GM18873 (cell line): Measurements from ENCODE around the gene TNFRSF14.

Experiments
- ATAC-seq: cut with Tn5 transposase; IDR thresholded peaks from one replicate; pipeline ENCODE4 v1.9.1; 2021; ENCODE audit warnings: mild to moderate bottlenecking, moderate library complexity, moderate number of reproducible peaks; ENCODE audit not compliant: unreplicated experiment, low FRiP score

Gene TNFRSF14

DNA sequence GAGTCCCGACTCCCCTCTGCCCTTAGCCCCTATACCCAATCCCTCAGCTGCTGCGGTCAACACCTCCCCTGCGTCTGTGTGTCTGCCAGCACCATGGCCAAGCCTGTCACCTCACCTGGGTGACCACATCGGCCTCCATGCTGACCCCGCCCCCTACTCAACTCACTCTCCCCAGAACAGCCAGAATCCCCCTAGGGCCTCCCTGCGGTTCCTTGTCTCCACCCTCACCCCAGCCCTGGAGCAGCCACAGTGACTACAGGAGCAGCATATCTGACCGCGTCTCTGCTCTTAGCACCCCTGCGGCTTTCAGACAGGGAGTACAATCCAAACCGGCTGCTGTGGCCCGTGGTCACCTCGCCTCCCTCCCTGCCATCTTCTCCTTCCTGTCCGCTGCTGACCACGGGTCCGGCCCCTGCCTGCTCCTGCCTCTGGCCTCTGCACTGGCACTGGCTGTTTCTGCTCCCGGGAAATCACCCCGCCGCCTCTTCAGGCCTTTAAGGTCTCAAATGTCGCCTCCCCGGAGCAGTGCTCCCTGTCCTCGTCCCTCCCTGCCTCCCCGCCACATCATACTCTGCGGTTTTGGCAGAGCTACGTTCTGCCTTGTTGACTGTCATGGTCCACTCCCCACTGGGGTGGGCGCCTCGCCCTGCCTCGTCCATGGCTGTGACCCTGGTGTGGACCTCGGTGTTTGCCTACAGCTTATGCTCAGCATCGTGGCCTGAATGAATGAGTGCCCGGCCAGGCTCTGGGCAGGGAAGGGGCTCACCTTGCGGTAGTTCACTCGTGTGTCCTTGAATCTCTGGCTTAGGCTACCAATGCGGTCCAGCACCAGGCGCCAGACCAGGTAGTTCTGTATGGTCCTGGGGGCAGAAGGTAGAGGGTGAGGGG lies 41.5 kb downstream of the TNFRSF14 start:
- no peak for ATAC-seq

DNA sequence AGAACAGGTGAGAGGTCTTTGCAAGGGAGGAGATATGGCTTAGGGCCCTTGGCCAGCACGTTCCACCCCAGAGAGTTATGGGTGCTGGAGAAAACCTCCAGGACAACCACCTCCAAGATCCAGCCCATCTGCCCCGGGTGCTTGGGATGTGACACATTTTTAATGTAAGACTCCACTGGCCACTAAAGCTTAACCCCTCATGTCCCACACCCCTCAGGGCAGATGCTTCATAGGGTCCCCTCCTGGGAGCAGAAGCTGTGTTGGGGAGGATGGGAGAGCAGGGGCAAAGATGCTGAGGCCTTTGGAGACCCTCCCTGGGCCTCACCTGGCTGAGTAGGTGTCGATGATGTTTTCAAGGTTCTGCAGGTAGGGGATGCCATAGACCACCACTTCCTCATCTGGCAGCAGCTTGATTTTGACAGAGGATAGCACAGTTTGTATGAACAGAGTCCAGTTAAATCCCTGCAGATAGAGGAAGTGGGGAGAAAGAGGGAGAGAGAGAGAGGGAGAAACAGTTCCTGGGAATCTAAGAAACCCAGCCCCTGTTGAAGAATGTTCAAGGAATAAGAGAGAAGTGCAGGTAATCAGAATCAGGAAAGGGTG lies 42.3 kb downstream of the TNFRSF14 start:
- no peak for ATAC-seq

DNA sequence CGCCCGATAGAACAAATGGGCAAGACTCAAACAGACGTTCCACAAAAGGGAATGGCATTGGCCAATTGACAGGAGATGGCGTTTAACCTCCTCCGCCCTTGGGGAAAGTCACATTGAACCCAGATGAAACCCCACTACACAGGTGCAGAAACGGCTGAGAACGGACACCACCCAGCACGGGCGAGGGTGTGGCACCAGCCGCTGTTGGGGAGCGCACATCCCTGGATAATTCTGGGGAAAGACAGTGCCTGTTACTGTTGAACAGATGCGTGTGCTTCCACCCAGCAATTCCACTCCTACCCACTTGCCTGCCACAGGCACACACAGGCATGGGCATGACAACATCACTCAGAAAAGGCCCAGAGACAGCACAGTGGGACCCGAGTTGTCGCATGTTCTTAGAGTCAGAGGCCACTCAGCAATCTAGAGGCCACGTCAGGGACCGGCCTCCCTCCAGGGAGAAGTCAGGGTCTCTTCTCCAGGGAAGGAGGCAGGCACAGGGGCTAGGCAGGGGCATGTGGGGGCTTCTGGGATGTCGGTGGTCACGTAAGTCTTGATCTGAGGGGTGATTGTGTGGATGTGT lies 45.6 kb downstream of the TNFRSF14 start:
- ATAC-seq: no peak

DNA sequence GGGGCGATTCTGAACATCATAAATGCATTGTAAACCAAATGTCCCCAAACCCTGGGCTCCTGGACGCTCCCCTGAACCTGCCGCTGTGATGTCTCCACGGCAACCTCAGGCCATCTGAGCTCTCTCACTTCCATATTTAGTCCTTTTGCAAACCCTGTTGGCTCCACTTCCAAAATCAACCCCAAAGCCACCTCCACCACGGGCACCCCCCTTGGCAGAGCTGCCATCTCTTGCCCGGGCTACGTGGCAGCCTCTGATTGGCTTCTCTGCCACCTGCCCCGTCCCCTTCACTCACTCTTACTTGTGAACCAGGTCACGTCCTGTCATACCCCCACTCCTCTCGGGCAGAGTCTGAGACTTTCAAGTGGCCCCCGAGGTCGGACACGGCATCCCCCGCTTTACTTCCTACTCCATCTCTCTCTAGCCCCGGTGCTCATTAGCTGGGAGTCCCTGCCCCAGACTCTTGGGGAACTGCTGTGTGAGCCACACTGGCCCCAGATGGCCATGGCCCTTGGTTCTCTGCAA lies 46.2 kb downstream of the TNFRSF14 start:
- ATAC-seq: no peak

DNA sequence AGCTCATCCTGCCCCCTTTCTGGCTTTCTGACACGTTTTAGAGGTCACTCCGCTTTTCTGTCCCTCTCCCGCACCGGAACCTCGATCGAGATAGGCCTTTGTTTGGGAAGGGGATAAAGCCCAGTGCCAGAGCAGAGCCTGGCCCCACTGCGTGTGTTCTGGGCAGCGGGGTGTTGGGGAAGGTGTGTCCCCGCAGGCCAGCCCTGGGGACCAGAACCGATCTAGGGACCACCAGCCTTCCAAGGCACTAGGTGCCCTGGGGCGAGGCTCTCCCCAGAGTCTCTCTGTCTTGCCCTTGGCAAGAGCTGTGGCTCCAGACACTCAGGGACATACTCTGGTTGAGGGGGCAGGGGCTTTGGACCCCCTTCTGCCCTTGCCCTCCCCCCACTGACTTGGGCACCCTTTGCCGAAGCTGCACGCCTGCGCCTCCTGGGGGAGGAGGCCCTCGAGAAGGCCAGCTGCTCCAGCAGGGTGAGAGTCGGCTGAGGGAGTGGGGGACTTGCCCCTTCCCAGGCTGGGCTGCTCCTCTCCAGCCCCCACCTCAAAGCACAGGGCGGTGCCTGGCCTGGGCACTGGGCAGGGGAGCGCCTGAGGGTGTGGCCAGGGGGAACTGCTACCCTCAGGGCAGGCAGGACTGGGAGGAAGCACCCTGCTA lies 46.8 kb downstream of the TNFRSF14 start:
- no peak for ATAC-seq

DNA sequence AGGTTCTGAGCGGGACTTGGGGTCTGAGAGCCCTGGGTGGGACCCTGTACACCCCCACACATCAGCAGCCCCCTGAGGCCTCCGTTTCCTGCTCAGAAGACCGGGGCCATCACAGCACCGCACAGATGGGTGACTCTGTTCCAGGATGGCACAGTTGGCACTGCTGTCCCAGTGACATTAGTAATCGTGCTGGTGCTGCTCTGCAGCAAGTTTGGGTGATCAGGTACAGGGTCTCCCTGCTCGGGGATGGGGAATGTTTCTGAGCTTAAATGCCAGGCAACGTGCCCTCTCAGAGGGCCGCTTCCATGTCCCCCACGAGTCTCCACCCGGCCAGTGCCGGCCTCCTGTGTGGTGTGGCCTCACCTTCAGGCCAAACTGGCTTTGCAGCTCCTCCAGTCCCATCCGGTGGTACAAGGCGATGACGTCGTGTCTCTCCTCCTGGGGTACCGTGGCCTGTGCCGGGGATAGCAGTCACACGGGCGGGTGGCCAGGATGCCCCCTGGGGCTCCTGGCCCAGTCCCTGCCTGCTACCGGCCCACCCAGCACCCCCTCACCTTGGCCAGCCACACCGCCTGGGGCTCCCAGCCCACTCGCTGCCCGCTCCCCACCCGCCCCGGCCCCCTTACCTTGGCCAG lies 47.5 kb downstream of the TNFRSF14 start:
- ATAC-seq: no peak

DNA sequence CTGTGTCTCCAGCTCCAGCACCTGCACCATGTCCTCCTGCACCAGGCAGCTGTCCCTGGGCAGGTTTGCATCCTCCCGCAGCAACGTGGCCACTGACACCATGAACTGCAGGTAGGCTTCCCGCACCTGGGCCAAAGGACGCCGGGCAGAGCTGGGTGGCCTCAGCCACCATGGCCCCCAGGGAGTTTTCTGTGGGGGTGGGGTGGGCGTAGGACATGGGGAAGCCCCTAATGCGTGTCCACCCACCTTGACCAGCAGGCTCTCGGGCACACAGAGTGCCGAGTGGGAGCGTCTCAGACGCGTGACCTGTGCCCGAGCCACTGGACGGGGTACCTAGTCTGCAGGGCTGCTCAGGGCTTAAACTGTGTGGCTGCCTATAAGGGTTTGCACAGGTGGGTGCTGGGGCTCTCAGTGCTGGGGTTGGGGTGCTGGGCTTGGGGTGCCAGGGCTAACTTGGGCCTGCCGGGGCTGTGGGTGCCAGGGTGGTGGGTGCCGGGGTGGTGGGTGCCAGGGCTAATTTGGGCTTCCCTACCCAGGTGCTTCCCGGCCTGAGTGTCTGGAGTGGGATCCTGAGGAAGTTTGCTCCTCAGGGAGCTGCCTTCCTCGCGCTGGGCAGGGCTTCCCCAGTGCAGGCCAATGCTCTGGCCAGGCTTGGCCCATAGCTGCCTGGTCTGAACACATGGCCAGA lies 48.1 kb downstream of the TNFRSF14 start:
- ATAC-seq: no peak

DNA sequence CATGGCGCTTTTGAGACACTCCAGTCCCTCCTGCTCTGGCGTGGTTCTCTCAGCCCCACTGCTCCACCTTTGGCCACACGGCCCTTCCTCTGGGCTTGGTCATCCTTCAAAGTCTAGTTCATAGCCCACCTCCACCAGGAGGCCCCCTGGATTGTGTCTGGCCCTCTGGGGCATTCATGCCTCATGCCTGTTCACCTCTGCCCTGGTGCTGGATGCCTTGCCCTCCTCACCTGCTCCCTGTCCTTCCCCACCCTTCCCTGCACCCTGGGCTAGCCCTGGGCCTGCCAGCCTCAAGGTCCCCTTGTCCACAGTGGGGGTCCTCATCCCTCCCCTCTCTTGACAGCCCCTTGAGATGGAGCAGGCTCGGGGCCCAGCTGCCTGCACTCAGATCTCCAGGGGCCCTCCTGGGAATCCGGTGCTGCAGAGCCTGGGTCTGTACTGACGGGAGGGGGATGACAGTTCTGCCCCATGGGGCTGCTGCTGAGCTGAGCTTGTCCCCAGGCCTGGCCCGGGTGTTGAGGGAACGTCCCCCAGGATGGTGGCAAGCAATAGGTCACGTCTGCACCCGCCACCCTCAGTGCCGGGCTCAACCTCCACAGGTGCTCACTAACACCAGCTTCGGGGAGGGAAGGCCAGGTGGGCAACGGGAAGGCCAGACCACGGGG lies 48.8 kb downstream of the TNFRSF14 start:
- ATAC-seq: no peak

DNA sequence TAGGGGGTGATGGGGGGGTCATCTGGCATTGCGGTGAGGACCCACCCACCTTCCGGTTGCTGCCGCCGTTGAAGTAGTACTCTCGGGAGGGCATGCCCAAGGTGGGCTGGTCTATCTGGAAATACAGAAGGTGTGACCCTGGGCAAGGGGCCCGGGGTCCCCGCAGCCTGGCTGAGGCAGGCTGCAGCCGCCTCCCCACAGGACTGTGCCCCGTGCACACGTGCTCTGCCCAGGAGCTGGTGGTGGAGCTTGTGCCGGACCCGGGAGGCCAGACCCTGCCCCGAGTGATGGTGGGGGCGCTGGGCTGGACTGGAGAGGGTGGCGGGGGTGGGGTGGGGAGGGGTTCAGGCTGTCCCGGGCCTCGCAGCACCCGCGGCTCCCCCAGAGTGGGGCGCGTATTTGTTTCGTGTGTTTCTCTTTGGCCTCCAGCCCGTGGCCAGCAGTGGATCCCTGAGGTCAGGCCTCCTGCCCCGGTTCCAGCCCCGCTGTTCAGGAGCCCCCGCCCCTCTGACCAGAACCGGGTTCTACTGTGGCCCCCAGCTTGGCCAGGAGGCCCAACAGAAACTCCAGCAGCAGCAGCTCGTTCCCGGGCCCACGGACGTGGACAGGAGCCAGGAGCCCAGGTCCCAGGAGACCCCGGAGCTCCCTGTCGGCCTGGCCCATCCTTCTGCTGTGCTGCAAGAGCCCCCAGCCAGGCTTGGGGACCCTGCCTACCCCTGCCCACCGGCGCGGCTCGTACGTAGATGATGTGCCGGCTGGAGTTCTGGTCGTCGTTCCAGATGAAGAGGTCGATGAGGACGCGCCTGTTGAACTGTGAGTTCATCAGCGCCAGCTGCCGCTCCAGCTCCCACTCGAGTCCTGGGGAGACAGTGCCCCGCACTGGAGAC lies 49.6 kb downstream of the TNFRSF14 start:
- no peak for ATAC-seq

DNA sequence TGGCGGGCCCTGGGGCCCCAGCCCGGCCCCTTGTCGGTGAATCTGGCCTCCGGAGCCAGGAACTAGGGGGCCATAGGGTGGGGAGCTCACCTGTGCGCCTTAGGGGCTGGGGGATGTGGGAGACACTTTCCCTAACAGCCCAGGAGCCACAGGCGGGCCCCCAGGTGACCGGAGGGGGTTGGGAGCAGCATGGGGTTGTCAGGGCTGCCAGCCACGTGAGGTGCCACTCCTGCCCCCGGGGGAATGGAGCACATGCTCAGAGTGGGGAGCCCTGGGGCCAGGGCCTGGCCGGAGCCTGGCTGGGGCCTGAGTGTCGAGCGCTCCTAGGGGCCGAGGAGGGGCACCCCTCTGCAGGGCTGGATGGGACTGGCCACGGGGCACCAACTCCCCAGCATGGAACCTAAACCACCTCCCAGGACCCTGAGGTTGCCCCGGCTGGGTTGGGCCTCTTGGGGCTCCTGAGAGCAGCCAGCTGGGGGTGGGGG lies 50.3 kb downstream of the TNFRSF14 start:
- ATAC-seq: no peak

DNA sequence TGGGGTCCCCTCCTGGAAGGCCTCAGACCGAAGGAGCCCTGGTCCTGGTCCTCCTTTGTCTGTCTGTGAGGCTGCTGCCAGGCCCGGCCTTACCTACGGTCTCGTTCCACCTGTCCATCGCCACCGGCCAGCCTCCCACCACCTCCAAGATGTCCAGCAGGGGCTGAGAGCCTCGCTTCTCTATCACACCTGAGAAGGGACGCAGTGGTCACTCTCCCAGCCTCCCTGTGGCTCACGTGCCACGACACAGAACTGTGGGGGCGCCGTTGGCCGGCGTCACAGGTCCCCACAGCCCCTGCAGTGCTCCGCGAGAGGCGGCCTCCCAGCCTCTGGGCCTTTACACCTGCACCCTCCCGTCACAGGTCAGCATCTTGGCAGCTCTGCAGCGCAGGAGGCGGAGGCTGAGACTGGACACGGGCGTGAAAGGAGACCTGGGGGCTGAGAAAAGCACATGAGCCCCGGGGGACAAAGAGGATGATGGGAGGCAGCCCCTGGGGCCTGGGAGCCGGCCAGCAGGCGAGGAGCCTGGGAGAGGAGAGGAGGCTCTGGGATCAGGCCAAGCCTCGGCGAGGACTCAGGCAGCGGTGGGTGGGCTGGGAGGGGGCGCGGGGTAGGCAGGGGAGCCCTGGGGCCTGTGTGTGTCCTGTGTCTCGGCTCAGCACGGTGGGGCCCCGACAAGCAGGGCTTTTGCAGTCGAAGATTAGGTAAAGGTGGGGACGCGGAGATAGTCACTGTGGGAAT lies 50.9 kb downstream of the TNFRSF14 start:
- ATAC-seq: no peak

DNA sequence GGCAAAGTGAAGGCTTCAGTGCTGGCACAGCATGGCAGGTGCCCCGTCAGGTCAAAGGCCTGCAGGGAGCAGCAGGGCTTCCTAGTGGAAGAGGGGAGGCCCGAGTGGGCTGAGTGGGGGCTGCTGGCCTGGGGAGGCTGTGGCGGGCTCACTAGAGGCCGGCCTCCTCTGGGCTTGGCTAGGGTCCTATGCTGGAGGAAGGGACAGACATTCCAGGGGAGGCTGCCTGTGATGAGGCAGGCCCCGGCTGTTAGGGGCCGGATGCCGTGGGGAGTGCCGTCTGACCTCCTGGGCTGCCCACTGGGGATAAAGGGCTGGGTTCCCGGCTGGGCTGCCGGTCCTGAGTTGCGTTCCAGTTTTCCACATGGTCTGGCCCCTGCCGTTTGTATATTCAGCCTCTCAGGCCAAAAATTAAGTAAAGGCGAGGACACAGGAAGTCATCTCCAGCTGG lies 51.5 kb downstream of the TNFRSF14 start:
- no peak for ATAC-seq

DNA sequence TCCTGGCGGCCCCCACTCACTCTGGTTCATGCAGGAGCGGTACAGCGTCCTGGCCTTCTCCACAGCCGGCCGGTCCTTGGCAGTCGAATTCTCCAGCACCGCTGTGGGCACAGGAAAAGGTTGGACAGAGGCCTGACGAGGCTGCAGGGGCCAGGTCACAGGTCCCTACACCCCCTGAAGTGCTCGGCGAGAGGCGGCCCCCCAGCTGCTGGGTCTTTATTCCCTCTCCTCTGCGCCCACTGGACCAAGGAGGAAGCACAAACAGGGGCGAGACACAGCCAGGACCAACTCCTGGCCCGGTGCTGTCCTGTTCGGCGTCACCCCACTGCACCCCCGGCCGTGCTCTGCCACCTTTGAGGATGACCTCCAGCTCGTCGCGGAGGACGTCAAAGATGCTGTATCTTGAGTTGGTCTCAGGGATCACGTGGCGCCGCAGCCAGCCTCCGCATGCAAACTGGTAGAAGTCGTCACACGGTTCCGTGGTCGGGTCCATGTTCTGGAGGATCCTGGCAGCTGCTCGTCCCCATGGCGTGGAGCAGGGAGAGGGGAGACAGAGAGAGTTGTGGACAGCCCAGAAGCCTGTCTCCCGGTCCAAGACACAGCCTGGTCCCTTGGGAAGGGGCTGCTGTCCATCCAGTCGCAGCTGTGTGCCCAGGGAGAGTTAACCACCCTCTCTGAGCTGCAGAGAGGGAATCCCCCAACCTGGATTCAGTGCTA lies 53.3 kb downstream of the TNFRSF14 start:
- ATAC-seq: no peak

DNA sequence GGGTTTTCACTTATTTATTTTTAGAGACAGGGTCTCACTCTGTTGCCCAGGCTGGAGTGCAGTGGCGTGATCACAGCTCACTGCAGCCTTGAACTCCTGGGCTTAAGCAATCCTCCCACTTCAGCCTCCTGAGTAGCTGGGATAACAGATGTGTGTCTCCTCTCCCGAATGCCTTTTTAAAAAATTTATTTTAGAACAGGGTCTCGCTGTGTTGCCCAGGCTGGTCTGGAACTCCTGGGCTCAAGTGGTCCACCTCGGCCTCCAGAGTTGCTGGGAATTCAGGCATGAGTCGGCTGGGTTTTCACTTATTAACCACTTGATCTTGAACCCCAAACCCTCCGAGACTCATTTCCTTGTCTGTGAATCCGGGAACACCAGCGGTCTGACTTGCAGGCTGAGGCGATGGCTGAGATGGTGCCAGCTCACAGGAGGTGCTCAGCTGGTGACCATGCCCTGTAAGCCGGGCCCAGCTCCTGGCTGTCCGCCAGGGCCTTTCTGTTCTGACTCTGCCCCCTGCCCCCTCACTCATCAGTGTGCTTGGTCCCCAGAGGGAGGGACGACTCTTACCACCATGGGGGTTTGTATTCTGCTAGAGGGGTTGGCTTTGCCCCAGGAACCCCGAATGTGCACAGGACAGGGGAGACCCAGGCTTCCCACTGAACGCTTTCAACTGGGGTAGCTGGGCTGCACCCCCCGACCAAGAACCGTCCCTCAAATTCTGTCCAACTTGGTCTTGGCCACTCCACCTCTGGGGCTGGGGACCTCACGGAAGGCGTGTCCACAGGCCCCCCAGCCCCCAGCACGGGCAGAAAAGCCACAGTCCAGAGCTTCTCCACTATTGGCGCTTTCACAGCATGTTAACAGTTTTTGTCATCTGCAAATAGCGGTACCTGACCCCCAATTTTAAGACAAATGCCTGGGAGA lies 54.1 kb downstream of the TNFRSF14 start:
- no peak for ATAC-seq

DNA sequence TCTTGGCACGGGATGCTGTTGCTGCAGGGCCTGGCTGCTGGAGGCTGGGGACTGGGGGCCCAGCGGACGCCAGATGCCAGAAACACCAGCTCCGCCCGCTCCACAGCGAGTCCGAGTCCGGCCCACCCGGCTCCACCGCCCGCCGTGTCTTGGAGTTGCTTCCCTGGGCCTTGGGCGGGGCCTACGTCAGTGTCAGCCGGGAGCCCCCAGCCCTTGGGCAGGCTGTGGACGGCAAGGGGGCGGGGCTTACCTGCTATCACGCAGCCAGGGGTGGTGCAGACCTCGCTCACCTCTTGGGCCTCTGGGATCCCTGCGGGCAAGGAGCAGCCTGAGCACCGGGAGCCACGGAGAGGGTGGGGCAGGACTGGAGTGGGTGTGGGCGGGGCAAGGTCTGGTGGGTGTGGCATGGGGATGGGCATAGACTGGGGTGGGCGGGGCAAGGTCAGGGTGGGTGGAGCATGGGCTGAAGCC lies 54.9 kb downstream of the TNFRSF14 start:
- no peak for ATAC-seq
